A673 (cell line): ENCODE results near the gene TSPAN13. TPM values are rescaled to one million over a fixed set of nuclear protein-coding genes. Genes with fewer than 3 reads are reported as not detected.

ENCODE experiments used
- BruUV-seq: library from RNA; stranded (reverse); fragments of 400-500 nt; replicated peaks from 2 replicates; lab custom pipeline; 2021; lab: Mats Ljungman, UMichigan
- CTCF ChIA-PET: fragments of 300-600 bp; sonication (Branson Sonifier 250); formaldehyde crosslinking; loops from one replicate; lab custom pipeline; 2022; ENCODE audit warnings: antibody characterized with exemption; lab: Charles Lee
- POLR2A ChIA-PET: fragments of 300-600 bp; sonication (Branson Sonifier 250); formaldehyde crosslinking; loops from one replicate; lab custom pipeline; 2022; ENCODE audit warnings: antibody characterized with exemption; ENCODE audit not compliant: low non-redundant PET; lab: Charles Lee
- DNase-seq: peaks from one replicate; pipeline ENCODE4 v3.0.0-alpha.2; 2015; ENCODE audit warnings: low spot score
- H3K27ac ChIP-seq: fragments of 200-600 bp; sonication (generic); 2 replicates; pipeline ENCODE4 v1.5.1; 2016; ENCODE audit warnings: mixed run types, low read depth, mild to moderate bottlenecking, mixed read lengths, antibody characterized with exemption, low read length; ENCODE audit not compliant: poor library complexity, severe bottlenecking
- H3K27me3 ChIP-seq: fragments of 200-600 bp; sonication (generic); replicated peaks from 2 replicates; pipeline ENCODE4 v1.6.1; 2017; ENCODE audit warnings: mixed run types, low read depth, mild to moderate bottlenecking, mixed read lengths, antibody characterized with exemption, low read length; ENCODE audit not compliant: insufficient read depth, poor library complexity
- H3K36me3 ChIP-seq: fragments of 200-600 bp; sonication (generic); 2 replicates; pipeline ENCODE4 v1.6.1; 2016; ENCODE audit warnings: mixed run types, mild to moderate bottlenecking, mixed read lengths, antibody characterized with exemption, low read length; ENCODE audit not compliant: insufficient read depth, poor library complexity, severe bottlenecking
- H3K4me1 ChIP-seq: fragments of 200-600 bp; sonication (generic); 2 replicates; pipeline ENCODE4 v1.6.1; 2017; ENCODE audit warnings: mixed run types, mild to moderate bottlenecking, mixed read lengths, antibody characterized with exemption, low read length; ENCODE audit not compliant: insufficient read depth, poor library complexity, severe bottlenecking
- H3K4me3 ChIP-seq: fragments of 200-600 bp; sonication (generic); 2 replicates; pipeline ENCODE4 v1.5.1; 2016; ENCODE audit warnings: low read depth, mixed run types, mild to moderate bottlenecking, mixed read lengths, low read length; ENCODE audit not compliant: poor library complexity, severe bottlenecking
- H3K9me3 ChIP-seq: fragments of 200-600 bp; sonication (generic); 2 replicates; pipeline ENCODE4 v1.6.1; 2016; ENCODE audit warnings: mixed run types, low read depth, mild to moderate bottlenecking, mixed read lengths, antibody characterized with exemption, low read length; ENCODE audit not compliant: poor library complexity, severe bottlenecking
- CTCF ChIP-seq: fragments of 300-800, 200-600 bp; sonication (generic); conservative IDR thresholded peaks from 2 replicates; pipeline ENCODE4 v1.5.1; 2017; ENCODE audit warnings: low read depth, mild to moderate bottlenecking, antibody characterized with exemption, low read length, moderate library complexity, mixed read lengths
- EZH2 ChIP-seq: fragments of 200-600 bp; sonication (generic); IDR thresholded peaks from 2 replicates; pipeline ENCODE4 v1.6.1; 2017; ENCODE audit warnings: borderline replicate concordance, low read depth, mild to moderate bottlenecking, mixed read lengths, antibody characterized with exemption, low read length; ENCODE audit not compliant: poor library complexity, severe bottlenecking
- intact Hi-C: fragments of 100-400 bp; cut with micrococcal nuclease; formaldehyde crosslinking; loops from one replicate; pipeline ENCODE4 v1.10.0; 2022; ENCODE audit not compliant: unreplicated experiment
- total RNA-seq: library from RNA; stranded (reverse); gene quantifications from 2 replicates; pipeline ENCODE4 v1.2.3, GENCODE V29; 2021

TSPAN13 gene
- total RNA-seq, 1 experiment from 2014 or later = 157 TPM

DNA sequence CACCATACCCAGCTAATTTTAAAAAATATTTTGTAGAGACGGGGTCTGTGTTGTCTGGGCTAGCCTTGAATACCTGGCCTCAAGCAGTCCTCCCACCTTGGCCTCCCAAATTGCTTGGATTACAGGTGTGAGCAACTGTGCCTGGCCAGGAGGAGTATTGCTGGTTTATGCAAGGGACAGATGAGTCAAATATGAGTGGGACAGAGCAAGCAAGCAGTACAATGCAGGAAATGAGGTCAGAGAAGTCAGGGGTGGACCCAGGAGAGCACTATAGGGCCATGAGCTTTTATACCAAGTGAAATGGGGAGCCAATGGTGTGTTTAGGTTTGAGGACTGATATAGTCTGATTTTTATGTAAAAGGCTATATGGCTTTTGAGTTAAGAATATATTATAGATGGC is 6.3 kb downstream of the TSPAN13 start:
- BruUV-seq = no TSS peak
- H3K27me3 ChIP-seq = no peaks in the 10 kb centered on the region
- no peak for DNase-seq
- no peaks in the 10 kb centered on the region for H3K36me3 ChIP-seq
- no peak overlapping the region for H3K4me3 ChIP-seq
- intact Hi-C loops = no loop called here
- H3K4me1 ChIP-seq = peaks cover 25% of the 10 kb centered on the region
- POLR2A ChIA-PET = no interaction called here
- CTCF ChIA-PET = no interaction called here
- TF ChIP-seq CTCF = no peak
- no peaks in the 10 kb centered on the region for H3K9me3 ChIP-seq
- H3K27ac ChIP-seq = no peak overlapping the region

- no peak for TF ChIP-seq EZH2
- no peak for TF ChIP-seq CTCF
- no peak overlapping the region for H3K27ac ChIP-seq
- intact Hi-C loops = no loop called here
- H3K4me1 ChIP-seq = peaks cover 16% of the 10 kb centered on the region
- no peaks in the 10 kb centered on the region for H3K36me3 ChIP-seq
- CTCF ChIA-PET = no interaction called here
- H3K27me3 ChIP-seq = no peaks in the 10 kb centered on the region
- H3K4me3 ChIP-seq = no peak overlapping the region
- no peak for DNase-seq
- no peaks in the 10 kb centered on the region for H3K9me3 ChIP-seq
- POLR2A ChIA-PET = no interaction called here
- BruUV-seq = no TSS peak
Observed at GRCh38 chr7:16762177-16762576, 8.6 kb downstream of the TSPAN13 start.

DNA sequence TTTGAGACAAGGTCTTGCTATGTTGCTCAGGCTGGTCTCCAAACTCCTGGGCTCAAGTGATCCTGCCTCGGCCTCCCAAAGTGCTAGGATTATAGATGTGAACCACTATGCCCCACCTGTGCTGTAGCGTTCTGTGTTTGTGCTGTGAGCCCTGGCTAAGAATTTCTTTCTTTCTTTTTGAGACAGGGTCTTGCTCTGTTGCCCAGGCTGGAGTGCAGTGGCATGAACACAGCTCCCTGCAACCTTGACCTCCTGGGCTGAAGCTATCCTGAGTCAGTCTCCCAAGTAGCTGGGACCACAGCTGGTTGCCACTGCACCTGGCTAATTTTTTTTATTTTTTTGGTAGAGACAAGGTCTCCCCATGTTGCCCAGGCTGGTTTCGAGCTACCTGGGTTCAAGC is 11.4 kb downstream of the TSPAN13 start:
- BruUV-seq = no TSS peak
- H3K27ac ChIP-seq = no peak overlapping the region
- no peak for TF ChIP-seq CTCF
- TF ChIP-seq EZH2 = no peak
- no peak overlapping the region for H3K4me3 ChIP-seq
- DNase-seq = no peak
- intact Hi-C loops = no loop called here
- POLR2A ChIA-PET = no interaction called here
- peaks cover 4% of the 10 kb centered on the region for H3K9me3 ChIP-seq
- H3K4me1 ChIP-seq = peaks cover 16% of the 10 kb centered on the region
- H3K36me3 ChIP-seq = peaks cover 6% of the 10 kb centered on the region
- H3K27me3 ChIP-seq = no peaks in the 10 kb centered on the region
- CTCF ChIA-PET = no interaction called here
